UCSD-AML1 (cell line): Measurements from ENCODE around the gene GALNT17.
"Not testable (repeated sequence)": the region's sequence is repeated elsewhere in the genome, so short reads cannot be mapped to it uniquely, and the experiment has no call there.

Experiments used
- DNase-seq: peaks from one replicate; lab custom pipeline; 2025; ENCODE audit not compliant: unreplicated experiment; lab: John Stamatoyannopoulos, UW

GALNT17 gene

DNA sequence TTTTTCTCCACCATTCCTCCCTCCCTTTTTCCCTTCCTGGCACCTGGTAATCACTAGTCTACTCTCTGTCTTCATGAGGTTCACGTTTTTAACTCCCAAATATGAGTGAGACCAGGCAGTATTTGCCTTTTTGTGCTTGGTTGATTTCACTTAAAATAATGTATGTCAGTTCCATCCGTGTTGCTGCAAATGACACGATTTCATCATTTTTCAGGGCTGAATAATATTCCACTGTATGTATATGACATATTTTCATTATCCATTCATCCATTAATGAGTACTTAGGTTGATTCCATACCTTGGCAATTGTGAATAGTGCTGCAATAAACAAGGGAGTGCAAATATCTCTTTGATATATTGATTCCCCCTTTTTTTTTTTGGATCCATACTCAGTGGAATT is 25.8 kb downstream of the GALNT17 start:
- no peak for DNase-seq

- no peak for DNase-seq
Observed at GRCh38 chr7:71165708-71166107, 33.8 kb downstream of the GALNT17 start.

DNA sequence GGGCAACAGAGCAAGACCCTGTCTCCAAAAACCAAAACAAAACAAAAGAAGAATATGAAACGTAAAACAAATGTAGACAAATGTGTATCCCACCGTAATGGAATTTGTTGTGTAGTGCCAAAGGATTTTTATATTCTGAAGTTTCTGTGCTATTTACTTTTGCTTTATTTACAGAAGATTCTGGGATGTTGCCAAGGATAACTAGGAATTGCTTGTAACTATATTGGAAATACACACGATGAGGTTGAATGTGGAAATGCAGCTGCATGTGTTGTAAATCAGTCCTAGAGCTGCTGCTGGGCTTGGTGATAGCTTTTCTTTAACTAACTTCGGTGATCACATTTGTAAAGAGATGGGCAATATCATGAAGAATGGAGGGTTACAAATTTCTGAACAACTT is 39.5 kb downstream of the GALNT17 start:
- no peak for DNase-seq

DNA sequence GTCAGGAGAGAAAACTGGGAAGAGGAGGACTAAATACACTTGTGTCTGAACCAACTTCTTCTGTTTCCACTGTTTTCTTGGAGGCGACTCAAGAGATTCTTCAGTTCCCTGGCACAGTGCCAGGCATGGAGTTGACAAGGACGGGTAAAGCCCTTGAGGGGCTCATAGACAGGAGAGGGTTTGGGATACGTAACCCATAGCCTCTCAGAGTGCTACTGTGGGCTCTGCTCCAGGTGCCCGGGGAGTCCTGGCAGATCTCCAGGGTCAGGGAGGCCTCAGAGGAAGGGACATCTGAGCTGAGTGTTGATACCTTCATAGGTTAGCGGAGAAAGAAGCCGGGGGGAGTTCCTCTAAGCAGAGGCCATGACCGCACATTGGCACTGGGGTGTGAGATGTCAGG is 42.0 kb downstream of the GALNT17 start:
- no peak for DNase-seq

DNA sequence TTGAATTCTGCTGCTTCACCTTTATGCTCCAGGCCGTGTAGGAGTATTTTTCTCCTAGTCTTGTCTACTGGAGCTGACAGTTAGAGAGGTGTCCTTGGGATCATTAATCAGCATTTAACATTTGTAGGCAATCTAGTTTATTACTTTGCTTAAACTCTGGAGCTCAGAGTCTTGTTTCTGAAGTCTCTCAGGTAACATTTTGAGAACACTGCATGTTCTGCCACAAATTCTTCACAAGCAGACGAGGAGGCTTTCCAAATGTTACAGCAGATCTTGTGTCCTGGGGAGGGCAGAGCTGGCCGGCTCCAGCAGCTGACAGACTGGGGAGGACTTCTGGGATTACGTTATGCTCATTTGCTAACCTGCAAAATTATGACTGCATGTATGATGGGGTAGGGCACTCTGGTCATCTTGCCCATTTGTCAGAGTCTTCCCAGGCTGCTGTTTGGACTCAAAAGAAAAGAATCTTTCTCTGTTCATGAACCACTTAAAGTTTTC is 50.5 kb downstream of the GALNT17 start:
- no peak for DNase-seq

DNA sequence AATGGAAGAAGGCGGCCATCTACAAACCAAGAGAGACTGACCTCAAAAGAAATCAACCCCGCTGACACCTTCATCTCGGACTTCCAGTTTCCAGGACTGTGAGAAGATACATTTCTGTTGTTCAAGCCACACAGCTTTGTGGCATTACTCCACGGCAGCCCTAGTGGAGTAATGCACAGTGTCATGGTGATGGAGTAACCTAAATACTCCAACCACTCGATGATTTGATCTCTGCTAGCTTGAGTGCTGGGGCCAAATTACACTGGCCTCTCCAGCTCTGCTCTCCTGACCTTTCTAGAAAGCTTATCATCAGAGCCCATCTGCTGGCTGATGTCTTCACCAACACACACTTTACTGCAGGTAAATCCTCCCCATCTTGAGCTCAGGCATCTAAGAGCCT is 52.2 kb downstream of the GALNT17 start:
- DNase-seq: no peak

DNA sequence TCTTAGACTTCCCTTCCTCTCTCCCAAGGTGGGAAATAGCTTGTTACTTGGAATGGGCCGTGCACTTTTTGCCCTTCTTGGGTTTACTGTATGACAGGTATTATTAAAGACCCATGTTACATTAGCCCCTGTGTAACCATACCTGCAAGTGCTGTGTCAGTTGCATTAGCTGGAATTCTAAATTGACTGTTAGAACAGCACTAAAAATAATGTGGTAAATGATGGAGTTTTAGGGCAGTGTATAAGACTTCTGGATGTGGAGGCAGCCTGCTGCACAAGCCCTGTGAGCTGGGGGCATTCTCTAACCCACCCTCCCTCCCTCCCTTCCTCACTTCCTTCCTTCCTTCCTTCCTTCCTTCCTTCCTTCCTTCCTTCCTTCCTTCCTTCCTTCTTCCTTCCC is 52.7 kb downstream of the GALNT17 start:
- no peak for DNase-seq

DNA sequence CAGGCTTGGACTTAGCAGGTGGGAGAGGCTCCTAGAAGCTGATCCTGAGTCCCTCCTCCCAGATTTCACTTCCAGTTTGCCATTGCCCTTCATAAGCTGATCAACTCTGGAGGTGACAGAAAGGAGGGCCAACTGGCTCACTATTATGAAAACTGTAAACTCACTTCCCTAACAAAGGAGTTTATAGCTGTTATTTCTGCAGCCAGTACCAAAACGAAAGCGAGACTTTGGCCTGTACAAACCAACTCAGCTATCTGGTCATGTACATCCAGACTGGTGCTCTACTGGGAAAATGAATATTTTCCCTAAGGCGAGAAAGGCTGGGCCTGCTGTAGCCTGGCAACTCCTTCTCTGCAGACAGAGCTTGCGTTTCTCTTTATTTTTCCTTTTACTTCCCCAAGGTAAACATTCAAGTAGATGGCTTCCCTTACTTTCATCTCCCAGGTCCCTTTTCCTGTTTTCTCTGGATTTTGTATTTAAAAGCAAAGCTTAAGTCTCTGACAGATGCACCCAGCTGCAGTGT is 54.7 kb downstream of the GALNT17 start:
- DNase-seq: no peak

GRCh38 chr7:71191771-71192170 is 59.8 kb downstream of the GALNT17 start:
- DNase-seq: no peak

DNA sequence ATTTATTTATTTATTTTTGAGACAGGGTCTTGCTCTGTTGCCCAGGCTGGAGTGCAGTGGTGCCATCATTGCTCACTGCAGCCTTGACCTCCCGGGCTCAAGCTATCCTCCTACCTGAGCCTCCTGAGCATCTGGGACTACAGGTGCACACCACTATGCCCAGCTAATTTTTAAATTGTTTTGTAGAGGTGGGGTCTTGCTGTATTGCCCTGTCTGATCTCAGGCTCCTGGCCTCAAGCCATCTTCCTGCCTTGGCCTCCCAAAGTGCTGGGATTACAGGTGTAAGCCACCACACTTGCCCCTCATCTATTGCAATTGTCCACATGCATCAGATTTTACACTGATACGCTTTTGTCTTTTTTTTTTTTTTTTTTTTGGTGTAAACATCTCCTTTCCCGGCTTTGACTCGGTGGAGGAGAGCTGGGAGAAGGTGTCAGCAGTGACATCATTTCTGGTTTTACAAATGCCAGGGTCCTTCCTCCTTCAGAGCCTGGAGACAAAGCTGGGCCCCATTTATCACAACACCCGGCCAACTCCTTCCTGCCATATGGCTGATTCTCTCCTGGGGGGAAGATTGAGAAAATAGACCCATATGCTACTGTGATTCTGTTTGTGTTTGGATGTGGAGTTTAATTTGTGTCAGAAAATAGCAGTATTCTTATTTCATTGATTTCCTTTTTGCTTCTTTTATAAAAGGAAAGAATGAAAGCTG is 61.3 kb downstream of the GALNT17 start:
- no peak for DNase-seq

DNA sequence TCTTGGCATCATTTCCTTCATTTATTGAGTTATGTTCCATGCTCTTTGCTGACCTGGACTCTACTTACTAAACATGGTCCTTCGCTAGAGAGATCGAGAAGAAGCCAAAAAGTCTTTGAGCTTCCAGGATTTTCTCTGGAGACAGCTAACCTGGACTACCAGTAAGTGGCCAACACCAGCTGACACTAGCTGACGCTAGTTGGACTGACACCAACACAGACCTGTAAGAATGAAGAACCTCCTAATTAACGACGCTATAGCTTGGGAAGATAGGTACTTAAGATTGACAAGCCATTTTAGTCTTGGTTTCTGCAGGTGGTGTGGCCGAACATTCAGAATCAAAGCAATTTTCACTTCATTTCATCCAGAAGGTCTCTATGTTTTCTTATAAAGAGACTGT is 66.4 kb downstream of the GALNT17 start:
- no peak for DNase-seq

- no peak for DNase-seq
Observed at GRCh38 chr7:71198887-71199286, 66.9 kb downstream of the GALNT17 start.

DNA sequence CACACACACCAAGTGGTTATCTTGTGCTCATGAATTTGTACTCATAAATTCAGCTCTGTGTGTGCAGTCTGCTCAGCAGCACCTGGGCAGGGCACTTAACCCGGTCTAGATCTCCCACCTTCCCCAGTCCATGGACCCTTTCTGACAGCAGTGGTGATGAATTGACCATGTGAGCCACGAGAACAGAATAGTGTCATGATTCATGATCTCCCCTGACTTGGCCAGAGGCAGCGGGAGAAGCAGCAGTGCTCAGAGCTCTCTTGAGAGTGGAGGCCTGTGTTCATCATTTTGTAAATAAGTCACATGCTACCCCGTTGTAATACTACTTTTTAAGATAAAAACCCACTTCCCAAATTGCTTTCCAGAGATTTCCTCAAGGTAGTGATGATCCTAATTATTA is 74.2 kb downstream of the GALNT17 start:
- no peak for DNase-seq

GRCh38 chr7:71208881-71209280 is 76.9 kb downstream of the GALNT17 start:
- no peak for DNase-seq

- not testable (repeated sequence) for DNase-seq
Observed at GRCh38 chr7:71209484-71209883, 77.5 kb downstream of the GALNT17 start.

DNA sequence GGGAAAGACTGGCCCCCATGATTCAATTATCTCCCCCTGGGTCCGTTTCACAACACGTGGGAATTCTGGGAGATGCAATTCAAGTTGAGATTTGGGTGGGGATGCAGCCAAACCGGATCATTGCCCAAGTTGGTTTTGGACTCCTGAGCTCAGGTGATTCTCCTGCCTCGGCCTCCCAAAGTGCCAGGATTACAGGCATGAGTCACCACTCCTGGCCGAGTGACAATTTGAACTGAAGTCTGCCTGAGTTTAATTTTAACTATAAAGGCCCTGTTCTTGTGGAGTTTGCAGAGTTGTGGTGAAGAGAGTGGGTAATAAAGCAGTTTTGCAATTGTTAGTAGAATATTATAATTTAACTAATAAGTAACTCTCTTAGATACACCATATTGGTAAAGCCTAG is 78.3 kb downstream of the GALNT17 start:
- DNase-seq: no peak

DNA sequence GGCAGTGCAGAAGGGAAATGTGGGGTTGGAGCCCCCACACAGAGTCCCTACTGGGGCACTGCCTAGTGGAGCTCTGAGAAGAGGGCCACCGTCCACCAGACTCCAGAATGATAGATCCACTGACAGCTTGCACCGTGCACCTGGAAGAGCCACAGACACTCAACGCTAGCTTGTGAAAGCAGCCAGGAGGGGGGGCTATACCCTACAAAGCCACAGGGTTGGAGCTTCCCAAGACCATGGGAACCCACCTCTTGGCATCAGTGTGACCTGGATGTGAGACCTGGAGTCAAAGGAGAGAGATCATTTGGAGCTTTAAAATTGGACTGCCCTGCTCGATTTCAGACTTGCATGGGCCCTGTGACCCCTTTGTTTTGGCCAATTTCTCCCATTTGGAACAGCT is 80.5 kb downstream of the GALNT17 start:
- not testable (repeated sequence) for DNase-seq

- DNase-seq: no peak
Observed at GRCh38 chr7:71216211-71216610, 84.3 kb downstream of the GALNT17 start.

- no peak for DNase-seq
Observed at GRCh38 chr7:71220210-71220695, 88.3 kb downstream of the GALNT17 start.

- no peak for DNase-seq
Observed at GRCh38 chr7:71221049-71221448, 89.1 kb downstream of the GALNT17 start.

DNA sequence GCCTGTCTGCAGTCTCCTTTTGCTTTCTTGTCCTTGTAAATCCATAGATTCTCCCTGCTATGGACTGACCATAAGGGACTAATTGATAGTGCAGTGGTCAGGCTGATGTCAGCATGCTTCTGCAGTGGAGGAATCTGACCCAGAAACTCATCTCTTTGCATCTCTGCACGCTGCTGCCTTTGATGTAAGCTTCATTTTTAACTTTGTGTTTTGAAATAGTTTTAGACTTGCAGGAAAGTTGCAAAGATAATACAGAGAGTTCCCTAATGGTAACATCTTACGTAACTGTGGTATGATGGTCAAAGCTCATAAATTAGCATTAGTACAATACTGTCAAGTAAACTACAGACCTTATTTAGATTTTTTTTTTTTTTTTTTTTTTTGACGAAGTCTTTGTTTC is 89.6 kb downstream of the GALNT17 start:
- no peak for DNase-seq

- no peak for DNase-seq
Observed at GRCh38 chr7:71227126-71227525, 95.2 kb downstream of the GALNT17 start.

- no peak for DNase-seq
Observed at GRCh38 chr7:71229148-71229547, 97.2 kb downstream of the GALNT17 start.
